ENCODE data around the gene CTIF. TPM values are rescaled to one million over a fixed set of nuclear protein-coding genes. Genes with fewer than 3 reads are reported as not detected.

The CTIF gene
- total RNA-seq, 1 donor from 2014 or later, result 48.5 TPM

DNA sequence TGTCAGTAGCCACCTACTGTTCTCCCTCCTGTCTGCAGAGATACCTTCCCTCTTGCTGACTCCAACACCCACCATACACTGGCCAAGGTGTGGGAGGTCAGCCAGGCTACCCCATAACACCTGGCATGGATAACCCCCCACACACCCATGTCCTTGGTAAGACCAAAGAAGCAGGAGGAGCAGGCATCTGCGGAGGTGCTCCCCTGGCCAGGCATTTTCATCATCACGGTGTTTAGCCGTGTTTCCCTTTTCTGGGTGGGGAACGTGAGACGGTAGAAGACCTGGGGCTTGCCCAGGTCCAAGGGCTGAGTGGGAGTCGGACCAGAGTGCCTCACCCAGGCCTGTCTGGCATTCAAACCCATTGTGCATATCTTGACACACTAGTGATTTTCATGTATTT, 261.6 kb downstream of the CTIF start:
- Mint-ChIP-seq H3K4me3 (no peak overlapping the region), H3K9me3 (no peaks in the 10 kb centered on the region), H3K27ac (no peak overlapping the region), H3K36me3 (peaks cover 15% of the 10 kb centered on the region), H3K27me3 (no peaks in the 10 kb centered on the region), H3K4me1 (ENCODE audit: unreplicated experiment) (peaks cover 19% of the 10 kb centered on the region)
- TF ChIP-seq, protein P1, sequence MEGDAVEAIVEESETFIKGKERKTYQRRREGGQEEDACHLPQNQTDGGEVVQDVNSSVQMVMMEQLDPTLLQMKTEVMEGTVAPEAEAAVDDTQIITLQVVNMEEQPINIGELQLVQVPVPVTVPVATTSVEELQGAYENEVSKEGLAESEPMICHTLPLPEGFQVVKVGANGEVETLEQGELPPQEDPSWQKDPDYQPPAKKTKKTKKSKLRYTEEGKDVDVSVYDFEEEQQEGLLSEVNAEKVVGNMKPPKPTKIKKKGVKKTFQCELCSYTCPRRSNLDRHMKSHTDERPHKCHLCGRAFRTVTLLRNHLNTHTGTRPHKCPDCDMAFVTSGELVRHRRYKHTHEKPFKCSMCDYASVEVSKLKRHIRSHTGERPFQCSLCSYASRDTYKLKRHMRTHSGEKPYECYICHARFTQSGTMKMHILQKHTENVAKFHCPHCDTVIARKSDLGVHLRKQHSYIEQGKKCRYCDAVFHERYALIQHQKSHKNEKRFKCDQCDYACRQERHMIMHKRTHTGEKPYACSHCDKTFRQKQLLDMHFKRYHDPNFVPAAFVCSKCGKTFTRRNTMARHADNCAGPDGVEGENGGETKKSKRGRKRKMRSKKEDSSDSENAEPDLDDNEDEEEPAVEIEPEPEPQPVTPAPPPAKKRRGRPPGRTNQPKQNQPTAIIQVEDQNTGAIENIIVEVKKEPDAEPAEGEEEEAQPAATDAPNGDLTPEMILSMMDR (conservative IDR thresholded peaks at IDR 0.05), result no peak
- peak; percentile 36 for DNase-seq (ENCODE audit: extremely low spot score, unreplicated experiment)

DNA sequence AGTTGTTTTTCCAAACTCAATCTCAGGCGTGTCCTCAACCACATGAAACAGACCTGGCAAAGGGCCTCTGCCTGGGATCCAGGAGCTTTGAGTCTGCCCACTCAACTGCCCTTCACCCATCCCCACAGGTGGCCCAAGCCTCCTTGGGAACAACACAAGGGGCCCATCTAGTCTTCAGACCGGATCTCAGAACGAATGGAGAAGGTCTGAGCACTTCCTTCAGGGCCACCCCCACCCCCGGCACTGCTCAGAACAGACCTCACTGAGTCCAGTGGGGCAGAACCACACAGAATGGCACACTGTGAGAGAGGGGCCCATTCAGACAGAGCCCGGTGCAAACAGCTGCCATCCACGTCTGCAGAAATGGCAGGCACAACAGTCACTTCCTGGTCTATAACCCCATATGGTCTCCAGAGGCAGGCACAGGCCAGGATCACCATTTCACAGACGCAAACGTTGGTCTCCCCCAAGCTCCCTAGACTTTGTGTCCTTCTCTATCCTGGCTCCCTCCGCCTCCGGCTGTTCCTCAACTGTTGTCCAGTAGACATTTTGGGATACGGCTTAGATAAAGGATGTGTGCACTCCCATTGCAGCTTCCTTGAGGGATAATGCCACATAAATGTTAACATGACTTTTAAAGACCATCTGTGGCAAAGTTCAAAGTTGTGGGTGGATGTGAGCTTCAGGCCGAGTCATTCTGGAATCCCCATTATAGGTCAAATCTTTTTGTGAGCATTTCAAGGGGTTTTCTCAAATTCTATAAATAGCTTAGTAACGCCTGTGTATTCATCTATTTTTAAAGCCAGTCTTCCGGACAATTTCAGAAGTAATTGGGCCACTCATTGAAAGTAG, 262.3 kb downstream of the CTIF start:
- TF ChIP-seq, protein P1 (conservative IDR thresholded peaks at IDR 0.05), result no peak
- H3K36me3 Mint-ChIP-seq, result peaks cover 15% of the 10 kb centered on the region
- H3K4me3 Mint-ChIP-seq, result no peak overlapping the region

GRCh38 chr18:48801728-48802542, 263.1 kb downstream of the CTIF start:
- TF ChIP-seq, protein P1 (conservative IDR thresholded peaks at IDR 0.05), result no peak
- H3K9me3 Mint-ChIP-seq, result no peaks in the 10 kb centered on the region
- peaks cover 12% of the 10 kb centered on the region for H3K36me3 Mint-ChIP-seq
- no peak overlapping the region for H3K4me3 Mint-ChIP-seq
- peak; percentile 62 for DNase-seq (ENCODE audit: extremely low spot score, unreplicated experiment)
- no peak overlapping the region for H3K27ac Mint-ChIP-seq
- peaks cover 31% of the 10 kb centered on the region for H3K4me1 Mint-ChIP-seq (ENCODE audit: unreplicated experiment)
- no peaks in the 10 kb centered on the region for H3K27me3 Mint-ChIP-seq

More for the DNA sequence above, 262.3 kb downstream of the CTIF start:
- H3K4me1 Mint-ChIP-seq (ENCODE audit: unreplicated experiment), result peaks cover 24% of the 10 kb centered on the region
- H3K9me3 Mint-ChIP-seq, result no peaks in the 10 kb centered on the region
- H3K27ac Mint-ChIP-seq, result no peak overlapping the region
- DNase-seq (ENCODE audit: extremely low spot score, unreplicated experiment), result peak; percentile 62
- no peaks in the 10 kb centered on the region for H3K27me3 Mint-ChIP-seq

GRCh38 chr18:48802543-48803290, 263.9 kb downstream of the CTIF start:
- TF ChIP-seq, protein P1 (conservative IDR thresholded peaks at IDR 0.05), result no peak
- DNase-seq (ENCODE audit: extremely low spot score, unreplicated experiment), result peak; percentile 58
- Mint-ChIP-seq H3K4me3 (no peak overlapping the region), H3K36me3 (peaks cover 12% of the 10 kb centered on the region), H3K4me1 (ENCODE audit: unreplicated experiment) (peaks cover 31% of the 10 kb centered on the region), H3K27ac (peak overlapping the region; percentile 29), H3K27me3 (no peaks in the 10 kb centered on the region), H3K9me3 (no peaks in the 10 kb centered on the region)

DNA sequence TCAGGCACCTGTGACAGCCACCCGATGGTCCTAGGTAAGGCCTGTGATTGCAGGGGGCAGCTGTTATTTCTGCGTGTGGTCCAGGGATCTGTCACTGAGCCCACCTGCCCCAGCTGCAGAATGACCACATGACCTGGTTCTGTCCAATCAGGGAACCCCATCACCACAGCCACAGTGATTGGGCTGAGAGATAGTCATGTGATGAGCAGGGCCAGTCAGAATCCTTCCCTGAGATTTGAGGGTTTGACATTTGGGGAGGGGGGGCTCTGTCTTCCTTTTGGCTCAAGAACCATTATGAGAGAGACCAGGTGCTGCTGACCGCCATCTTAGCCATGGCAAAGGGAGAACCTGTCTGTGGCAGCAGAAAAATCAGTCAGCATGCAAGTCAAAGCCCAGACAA, 264.7 kb downstream of the CTIF start:
- Mint-ChIP-seq H3K4me1 (ENCODE audit: unreplicated experiment) (peaks cover 35% of the 10 kb centered on the region), H3K27ac (no peak overlapping the region), H3K27me3 (no peaks in the 10 kb centered on the region), H3K36me3 (peaks cover 12% of the 10 kb centered on the region), H3K4me3 (no peak overlapping the region), H3K9me3 (no peaks in the 10 kb centered on the region)
- DNase-seq (ENCODE audit: extremely low spot score, unreplicated experiment), result peak; percentile 49
- TF ChIP-seq, protein P1 (conservative IDR thresholded peaks at IDR 0.05), result no peak
